ENCODE measurements around the gene C11orf86. TPM values are rescaled to one million over a fixed set of nuclear protein-coding genes. Genes with fewer than 3 reads are reported as not detected.

The C11orf86 gene
- total RNA-seq, 1 experiment from 2014 or later, result 0.68 TPM

GRCh38 chr11:66934950-66935779, 39.9 kb upstream of the C11orf86 start:
- ChIA-PET CTCF (interaction anchor here (0.6 to 1.3 kb wide), 3 partner anchors 22 to 193 kb away, joined by 3 to 5 read pairs (median 3); partner anchors contain the start of gene PC), POLR2A (interaction anchor here (0.6 to 0.7 kb wide), 3 partner anchors 24 to 281 kb away, joined by 3 to 6 read pairs (median 4); no protein-coding TSS in a partner anchor)
- no peak overlapping the region for H3K4me3 Mint-ChIP-seq
- H3K36me3 Mint-ChIP-seq, result no peaks in the 10 kb centered on the region
- H3K9me3 Mint-ChIP-seq, result no peaks in the 10 kb centered on the region
- H3K27ac Mint-ChIP-seq, result no peak overlapping the region; the same call in 1 of the 2 replicates
- no peaks in the 10 kb centered on the region for H3K27me3 Mint-ChIP-seq (ENCODE audit: low read depth)
- ATAC-seq, result no peak
- H3K4me1 Mint-ChIP-seq, result peaks cover 3% of the 10 kb centered on the region; the same call in 1 of the 2 replicates
- no peak for DNase-seq (ENCODE audit: low spot score)
- no peak for TF ChIP-seq TP53 (CRISPR knock-in tag; IDR thresholded peaks at IDR 0.05)

GRCh38 chr11:66936311-66936711, 38.8 kb upstream of the C11orf86 start:
- DNase-seq (ENCODE audit: low spot score) (no peak), ATAC-seq (no peak)
- no peaks in the 10 kb centered on the region for H3K9me3 Mint-ChIP-seq
- ChIA-PET POLR2A (no interaction called here), CTCF (interaction anchor here (0.7 to 1.2 kb wide), 2 partner anchors 53 to 456 kb away, joined by 3 to 5 read pairs; partner anchors contain the start of gene RAD9A)
- no peak overlapping the region for H3K27ac Mint-ChIP-seq
- TF ChIP-seq SOX15 (CRISPR knock-in tag; IDR thresholded peaks at IDR 0.05), result no peak
- TF ChIP-seq ZBTB43 (CRISPR knock-in tag; IDR thresholded peaks at IDR 0.05), result no peak
- TF ChIP-seq IRF2 (CRISPR knock-in tag; IDR thresholded peaks at IDR 0.05; ENCODE audit: borderline replicate concordance, low read depth), result no peak
- TF ChIP-seq NR3C1 (CRISPR knock-in tag; conservative IDR thresholded peaks at IDR 0.05; ENCODE audit: low read depth), result no peak
- TF ChIP-seq TP53 (CRISPR knock-in tag; IDR thresholded peaks at IDR 0.05), result no peak
- no peak for TF ChIP-seq HMGA2 (CRISPR knock-in tag; IDR thresholded peaks at IDR 0.05)
- TF ChIP-seq STAT6 (CRISPR knock-in tag; conservative IDR thresholded peaks at IDR 0.05; ENCODE audit: low read depth), result no peak
- no peak for TF ChIP-seq RELA (CRISPR knock-in tag; IDR thresholded peaks at IDR 0.05; ENCODE audit: borderline replicate concordance)
- no peak for TF ChIP-seq MYBL2 (CRISPR knock-in tag; IDR thresholded peaks at IDR 0.05)
- TF ChIP-seq SMAD3 (CRISPR knock-in tag; IDR thresholded peaks at IDR 0.05; ENCODE audit: borderline replicate concordance), result no peak
- no peak for TF ChIP-seq ATF6 (CRISPR knock-in tag; IDR thresholded peaks at IDR 0.05)
- no peak for TF ChIP-seq ZBTB21 (CRISPR knock-in tag; IDR thresholded peaks at IDR 0.05; ENCODE audit: borderline replicate concordance)
- no peak for TF ChIP-seq OVOL2 (CRISPR knock-in tag; IDR thresholded peaks at IDR 0.05; ENCODE audit: borderline replicate concordance)
- no peak for TF ChIP-seq GTF2I (CRISPR knock-in tag; conservative IDR thresholded peaks at IDR 0.05)
- TF ChIP-seq E2F4 (CRISPR knock-in tag; IDR thresholded peaks at IDR 0.05; ENCODE audit: borderline replicate concordance, low read depth), result no peak
- TF ChIP-seq JUN (CRISPR knock-in tag; IDR thresholded peaks at IDR 0.05), result no peak
- no peak for TF ChIP-seq AFF4 (CRISPR knock-in tag; IDR thresholded peaks at IDR 0.05; ENCODE audit: borderline replicate concordance)
- no peak for TF ChIP-seq MAX (CRISPR knock-in tag; IDR thresholded peaks at IDR 0.05)
- no peak for TF ChIP-seq ZNF396 (CRISPR knock-in tag; IDR thresholded peaks at IDR 0.05; ENCODE audit: borderline replicate concordance)
- no peak for TF ChIP-seq FOXP4 (CRISPR knock-in tag; IDR thresholded peaks at IDR 0.05)
- H3K27me3 Mint-ChIP-seq (ENCODE audit: low read depth), result no peaks in the 10 kb centered on the region
- H3K4me1 Mint-ChIP-seq, result peaks cover 3% of the 10 kb centered on the region; the same call in 1 of the 2 replicates
- no peak overlapping the region for H3K4me3 Mint-ChIP-seq
- no peaks in the 10 kb centered on the region for H3K36me3 Mint-ChIP-seq
